WTC11 (cell line): Measurements from ENCODE around the gene CHI3L1.

Experiments
- CTCF ChIP-seq: fragments of 200-600 bp; IDR thresholded peaks from 2 replicates; pipeline ENCODE4 v1.8.0; 2022; ENCODE audit warnings: antibody characterized with exemption
- ELF4 ChIP-seq: sonication (generic); formaldehyde crosslinking; IDR thresholded peaks from 2 replicates; pipeline ENCODE4 v1.8.1; 2022; ENCODE audit warnings: low read depth, mild to moderate bottlenecking, moderate library complexity, missing genetic modification reagents
- FOXK1 ChIP-seq: sonication (generic); formaldehyde crosslinking; IDR thresholded peaks from 2 replicates; pipeline ENCODE4 v1.8.0; 2022; ENCODE audit warnings: mild to moderate bottlenecking, moderate library complexity, missing genetic modification reagents
- HMGXB4 ChIP-seq: sonication (generic); formaldehyde crosslinking; IDR thresholded peaks from 2 replicates; pipeline ENCODE4 v1.8.1; 2023; ENCODE audit warnings: mild to moderate bottlenecking, moderate library complexity, missing genetic modification reagents
- NFYB ChIP-seq: sonication (generic); formaldehyde crosslinking; conservative IDR thresholded peaks from 2 replicates; pipeline ENCODE4 v1.8.0; 2022; ENCODE audit warnings: low read depth, missing genetic modification reagents
- NR3C1 ChIP-seq: sonication (generic); formaldehyde crosslinking; conservative IDR thresholded peaks from 2 replicates; pipeline ENCODE4 v1.8.1; 2023; ENCODE audit warnings: low read depth, mild to moderate bottlenecking, missing genetic modification reagents
- RORB ChIP-seq: fragments of 250-450 bp; sonication (Bioruptor Pico); IDR thresholded peaks from 2 replicates; pipeline ENCODE4 v1.9.0; 2021; ENCODE audit warnings: mild to moderate bottlenecking
- TEAD4 ChIP-seq: sonication (generic); formaldehyde crosslinking; IDR thresholded peaks from 2 replicates; pipeline ENCODE4 v1.8.0; 2022; ENCODE audit warnings: mild to moderate bottlenecking, missing genetic modification reagents
- ZNF121 ChIP-seq: sonication (generic); formaldehyde crosslinking; IDR thresholded peaks from 2 replicates; pipeline ENCODE4 v1.8.0; 2023; ENCODE audit warnings: missing genetic modification reagents
- ZNF416 ChIP-seq: fragments of 250-450 bp; sonication (Bioruptor Pico); IDR thresholded peaks from 2 replicates; pipeline ENCODE4 v1.9.0; 2021; ENCODE audit warnings: mild to moderate bottlenecking, inconsistent platforms
- TF ChIP-seq, protein P1 (sequence below): sonication (generic); formaldehyde crosslinking; conservative IDR thresholded peaks from 2 replicates; pipeline ENCODE4 v1.8.1; 2022; ENCODE audit warnings: mild to moderate bottlenecking, missing genetic modification reagents

GRCh38 chr1:203213126-203213525, 26.6 kb upstream of the CHI3L1 start:
- TF ChIP-seq, protein P1, sequence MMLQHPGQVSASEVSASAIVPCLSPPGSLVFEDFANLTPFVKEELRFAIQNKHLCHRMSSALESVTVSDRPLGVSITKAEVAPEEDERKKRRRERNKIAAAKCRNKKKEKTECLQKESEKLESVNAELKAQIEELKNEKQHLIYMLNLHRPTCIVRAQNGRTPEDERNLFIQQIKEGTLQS (CRISPR knock-in tag) = no peak
- TF ChIP-seq CTCF (no peak), RORB (no peak), NFYB (CRISPR knock-in tag) (no peak), ELF4 (CRISPR knock-in tag) (no peak), ZNF416 (CRISPR knock-in tag) (no peak), TEAD4 (no peak), FOXK1 (CRISPR knock-in tag) (no peak), NR3C1 (CRISPR knock-in tag) (no peak), HMGXB4 (CRISPR knock-in tag) (no peak), ZNF121 (CRISPR knock-in tag) (no peak)
